AG04449 (cell line): ENCODE data around the gene RPS6KA5.

Source experiments
- CTCF ChIA-PET: fragments of 350-600 bp; formaldehyde crosslinking; extraction: SDS; loops from one replicate; lab custom pipeline; 2021; ENCODE audit warnings: antibody characterized with exemption; lab: Yijun Ruan, JAX
- POLR2A ChIA-PET: fragments of 400-600, 350-600 bp; formaldehyde crosslinking; extraction: SDS; loops from one replicate; lab custom pipeline; 2020; ENCODE audit warnings: antibody characterized with exemption, inconsistent platforms; lab: Yijun Ruan, JAX
- DNase-seq: peaks from one replicate; pipeline ENCODE4 v3.0.0-alpha.2; 2010; ENCODE audit warnings: low read depth, low spot score
- H3K4me3 ChIP-seq: 2 replicates; pipeline ENCODE4 v1.5.1; 2011; ENCODE audit warnings: low read depth, mild to moderate bottlenecking, control low read depth, low read length
- TF ChIP-seq, protein P1 (sequence below): IDR thresholded peaks from one replicate; pipeline ENCODE4 v1.5.1; 2011; ENCODE audit warnings: mild to moderate bottlenecking, moderate library complexity, low read length, control low read depth, inconsistent platforms; ENCODE audit not compliant: insufficient read depth; ENCODE audit errors: missing control alignments

RPS6KA5 gene

DNA sequence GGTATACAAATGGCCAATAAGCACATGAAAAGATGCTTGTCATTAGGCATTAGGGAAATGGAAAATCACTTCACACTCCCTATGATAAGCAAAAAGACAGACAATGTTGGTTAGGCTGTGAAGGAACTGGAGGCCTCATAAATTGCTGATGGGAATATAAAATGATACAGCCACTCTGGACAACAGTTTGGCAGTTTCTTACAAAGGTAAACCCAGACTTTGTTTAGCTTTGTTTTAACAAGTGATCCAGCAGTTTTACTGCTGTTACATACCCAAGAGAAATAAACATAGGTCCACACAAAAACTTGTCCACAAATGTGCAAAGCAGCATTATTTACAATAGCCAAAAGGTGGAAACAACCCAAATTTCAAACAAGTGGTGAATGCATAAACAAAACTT, 5.4 kb downstream of the RPS6KA5 start:
- TF ChIP-seq, protein P1, sequence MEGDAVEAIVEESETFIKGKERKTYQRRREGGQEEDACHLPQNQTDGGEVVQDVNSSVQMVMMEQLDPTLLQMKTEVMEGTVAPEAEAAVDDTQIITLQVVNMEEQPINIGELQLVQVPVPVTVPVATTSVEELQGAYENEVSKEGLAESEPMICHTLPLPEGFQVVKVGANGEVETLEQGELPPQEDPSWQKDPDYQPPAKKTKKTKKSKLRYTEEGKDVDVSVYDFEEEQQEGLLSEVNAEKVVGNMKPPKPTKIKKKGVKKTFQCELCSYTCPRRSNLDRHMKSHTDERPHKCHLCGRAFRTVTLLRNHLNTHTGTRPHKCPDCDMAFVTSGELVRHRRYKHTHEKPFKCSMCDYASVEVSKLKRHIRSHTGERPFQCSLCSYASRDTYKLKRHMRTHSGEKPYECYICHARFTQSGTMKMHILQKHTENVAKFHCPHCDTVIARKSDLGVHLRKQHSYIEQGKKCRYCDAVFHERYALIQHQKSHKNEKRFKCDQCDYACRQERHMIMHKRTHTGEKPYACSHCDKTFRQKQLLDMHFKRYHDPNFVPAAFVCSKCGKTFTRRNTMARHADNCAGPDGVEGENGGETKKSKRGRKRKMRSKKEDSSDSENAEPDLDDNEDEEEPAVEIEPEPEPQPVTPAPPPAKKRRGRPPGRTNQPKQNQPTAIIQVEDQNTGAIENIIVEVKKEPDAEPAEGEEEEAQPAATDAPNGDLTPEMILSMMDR = no peak
- DNase-seq = no peak
- ChIA-PET POLR2A (no interaction called here), CTCF (no interaction called here)
- H3K4me3 ChIP-seq = no peak overlapping the region

DNA sequence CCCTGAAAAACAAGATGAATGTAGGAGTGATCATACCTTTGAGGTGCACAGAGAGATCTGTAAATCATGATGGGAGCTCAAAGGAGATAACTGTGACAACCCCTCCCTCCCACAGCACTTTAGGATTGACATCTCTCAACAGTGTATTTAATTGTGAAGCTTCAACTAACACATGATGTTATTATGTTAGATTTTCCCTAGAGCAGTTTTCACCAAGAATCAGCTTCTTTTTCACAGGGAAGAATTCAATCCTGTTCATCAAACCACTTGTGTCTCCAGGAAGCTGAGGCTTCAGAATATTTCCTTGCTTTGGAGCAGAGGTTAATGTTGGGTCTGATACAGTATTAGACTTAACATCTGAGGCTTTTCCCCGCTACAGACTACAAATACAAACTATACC, 11.8 kb downstream of the RPS6KA5 start:
- no peak for DNase-seq
- POLR2A ChIA-PET = no interaction called here
- no peak overlapping the region for H3K4me3 ChIP-seq
- TF ChIP-seq, protein P1 = no peak
- CTCF ChIA-PET = interaction anchor here (1.1 kb wide), 1 partner anchor 126 kb away, joined by 4 read pairs; no protein-coding TSS in a partner anchor

GRCh38 chr14:91048265-91048664, 12.2 kb downstream of the RPS6KA5 start:
- POLR2A ChIA-PET = no interaction called here
- DNase-seq = no peak
- no peak overlapping the region for H3K4me3 ChIP-seq
- TF ChIP-seq, protein P1 = no peak
- CTCF ChIA-PET = interaction anchor here (1.1 kb wide), 1 partner anchor 126 kb away, joined by 4 read pairs; no protein-coding TSS in a partner anchor

- DNase-seq = no peak
Observed at GRCh38 chr14:91047174-91047753, 13.2 kb downstream of the RPS6KA5 start.

GRCh38 chr14:91046488-91047072, 13.9 kb downstream of the RPS6KA5 start:
- POLR2A ChIA-PET = no interaction called here
- TF ChIP-seq, protein P1 = no peak
- CTCF ChIA-PET = no interaction called here
- DNase-seq = no peak
- H3K4me3 ChIP-seq = no peak overlapping the region

More at GRCh38 chr14:91047174-91047753, 13.2 kb downstream of the RPS6KA5 start:
- H3K4me3 ChIP-seq = no peak overlapping the region
- ChIA-PET CTCF (interaction anchor here (0.6 kb wide), 1 partner anchor 126 kb away, joined by 4 read pairs; no protein-coding TSS in a partner anchor), POLR2A (no interaction called here)
- TF ChIP-seq, protein P1 = no peak

DNA sequence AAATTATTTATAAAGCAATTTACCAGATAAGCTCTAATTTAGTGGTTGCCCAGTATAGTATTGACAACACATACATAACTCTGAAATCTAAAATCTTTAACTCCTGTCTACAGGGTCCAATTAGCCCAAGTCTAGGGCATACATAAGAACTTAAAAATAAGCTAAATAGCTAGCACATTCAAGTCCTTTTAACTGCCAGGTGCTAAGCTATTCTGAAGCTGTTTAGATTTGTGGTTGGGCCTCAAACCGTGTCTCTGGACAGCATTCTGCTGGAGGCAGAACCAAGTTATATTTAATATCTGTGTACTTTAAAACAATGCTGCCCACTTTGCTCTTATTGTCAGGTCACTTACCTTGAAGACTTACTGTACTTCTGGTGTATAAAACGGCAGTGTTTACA, 19.0 kb downstream of the RPS6KA5 start:
- no peak overlapping the region for H3K4me3 ChIP-seq
- CTCF ChIA-PET = interaction anchor here (1.0 kb wide), 1 partner anchor 132 kb away, joined by 5 read pairs; no protein-coding TSS in a partner anchor
- POLR2A ChIA-PET = no interaction called here
- DNase-seq = no peak
- TF ChIP-seq, protein P1 = no peak
